Activated gamma-delta T cell treated with anti-CD3 and anti-CD28 coated beads, Interleukin-2, amount 50 U/mL, for 16 hours (primary cell): ENCODE data around the gene VEPH1.

Source experiments
- DNase-seq: peaks from one replicate; pipeline ENCODE4 v3.0.0-alpha.2; 2020; ENCODE audit warnings: low read depth

VEPH1 gene

DNA sequence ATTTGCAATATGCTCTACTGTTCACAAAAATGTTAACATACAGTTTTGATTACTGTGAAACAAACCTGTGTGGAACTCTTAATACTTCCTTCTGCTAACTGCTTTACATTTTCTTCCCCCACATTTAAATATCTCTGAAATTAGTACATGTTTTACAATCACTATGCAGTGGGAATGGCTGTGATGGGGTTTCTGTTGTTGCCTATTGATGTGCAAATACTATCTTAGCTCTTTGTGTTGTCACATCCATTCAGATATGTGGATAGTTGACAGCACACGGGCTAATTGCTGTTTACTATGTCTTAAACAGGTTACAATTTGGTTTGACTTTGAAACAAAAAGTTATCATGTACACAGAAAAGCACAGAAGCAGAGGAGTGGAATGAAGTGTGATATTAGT lies 247.4 kb downstream of the VEPH1 start:
- DNase-seq = no peak

DNA sequence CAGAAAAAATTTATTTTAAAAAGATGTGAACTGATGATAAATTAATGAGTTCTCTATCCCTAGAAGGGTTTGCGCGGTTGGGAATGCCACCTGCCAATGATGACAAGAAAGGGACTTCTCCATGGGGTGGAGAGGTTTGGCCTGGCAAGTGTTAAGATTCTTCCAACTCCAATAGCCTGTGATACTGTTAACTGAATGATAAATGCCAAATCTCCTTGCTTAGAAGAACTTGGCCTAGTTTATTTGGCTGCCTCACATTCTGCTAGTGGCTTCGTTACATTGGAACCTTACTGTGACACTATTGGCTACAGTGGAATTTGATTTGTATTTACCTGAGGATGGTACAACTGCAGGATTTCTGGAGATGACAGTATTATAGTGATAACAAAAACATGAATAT lies 251.5 kb downstream of the VEPH1 start:
- DNase-seq = no peak

DNA sequence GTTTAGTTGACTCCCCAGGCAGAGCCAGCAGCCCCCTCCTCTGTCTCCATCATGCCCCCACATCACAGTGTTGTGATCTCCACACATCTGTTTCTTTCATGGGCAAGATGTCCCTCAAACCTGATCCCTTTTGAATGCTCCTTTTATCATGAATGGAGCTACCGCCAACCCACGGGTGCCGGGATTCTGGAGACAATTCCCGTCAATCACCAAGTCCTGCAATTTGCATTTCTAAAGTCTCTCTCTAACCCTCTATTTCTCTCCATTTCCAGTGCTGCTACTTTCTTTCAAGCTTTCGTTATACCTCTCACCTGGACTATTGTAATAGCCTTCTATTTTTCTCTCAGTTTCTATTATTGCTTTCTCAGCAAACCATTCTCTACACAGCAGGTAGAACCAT lies 253.6 kb downstream of the VEPH1 start:
- DNase-seq = no peak

GRCh38 chr3:157248590-157249422 lies 254.4 kb downstream of the VEPH1 start:
- DNase-seq = no peak

GRCh38 chr3:157247391-157247790 lies 255.8 kb downstream of the VEPH1 start:
- DNase-seq = no peak

DNA sequence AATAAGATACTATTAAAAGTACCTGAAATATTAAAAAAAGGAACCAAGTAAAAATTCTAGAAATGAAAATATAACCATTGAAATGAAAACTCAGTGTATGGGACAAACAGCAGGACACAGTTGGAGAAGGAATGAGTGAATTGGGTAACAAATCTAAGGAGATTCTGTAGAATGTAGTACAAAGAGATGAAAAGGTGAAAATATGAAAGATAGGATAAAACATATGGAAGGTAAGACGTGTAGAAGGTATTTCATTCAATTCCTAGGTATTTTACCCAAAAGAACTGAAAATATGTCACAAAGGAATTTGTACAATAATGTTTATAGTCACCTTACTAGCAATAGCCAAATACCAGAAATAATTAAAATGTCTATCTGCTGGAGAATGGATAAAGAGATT lies 260.4 kb downstream of the VEPH1 start:
- no peak for DNase-seq

DNA sequence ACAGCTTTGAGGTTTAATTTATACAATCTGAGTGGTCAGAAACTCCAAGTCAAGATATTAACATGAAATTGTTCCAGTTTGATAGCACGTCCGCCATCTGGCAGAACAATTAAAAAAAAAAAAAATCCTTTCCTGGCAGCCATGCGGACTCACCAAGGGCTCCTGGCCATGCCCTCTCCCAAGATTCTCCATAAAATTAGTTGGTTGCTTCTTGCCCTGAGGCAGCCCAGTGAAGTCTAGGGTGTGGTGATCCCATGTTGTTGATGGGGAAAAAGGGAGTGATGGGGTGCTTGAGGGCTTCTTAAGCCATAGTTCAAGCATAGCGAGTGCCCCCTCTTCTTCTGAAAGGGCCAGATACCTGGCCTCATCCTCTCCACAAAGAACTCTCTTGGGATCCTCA lies 261.6 kb downstream of the VEPH1 start:
- no peak for DNase-seq

DNA sequence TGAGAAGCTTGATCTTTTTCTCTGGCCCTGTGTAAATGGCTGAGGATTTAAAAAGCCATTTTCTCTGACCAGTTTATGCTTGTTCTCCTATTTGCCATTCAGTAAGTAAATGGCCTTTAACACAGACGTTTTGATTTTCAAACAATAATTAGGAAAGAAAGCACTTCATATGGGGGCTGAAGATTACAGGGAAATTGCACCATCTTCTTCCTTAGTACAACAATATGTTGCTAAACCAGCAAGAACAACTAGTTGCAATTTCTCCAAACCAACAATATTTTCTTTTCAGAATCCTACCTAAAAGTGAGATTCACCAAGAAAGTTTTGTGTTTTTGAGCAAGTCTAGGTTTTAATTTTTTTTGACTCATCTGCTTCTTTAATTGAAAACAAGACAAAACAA lies 262.8 kb downstream of the VEPH1 start:
- no peak for DNase-seq

DNA sequence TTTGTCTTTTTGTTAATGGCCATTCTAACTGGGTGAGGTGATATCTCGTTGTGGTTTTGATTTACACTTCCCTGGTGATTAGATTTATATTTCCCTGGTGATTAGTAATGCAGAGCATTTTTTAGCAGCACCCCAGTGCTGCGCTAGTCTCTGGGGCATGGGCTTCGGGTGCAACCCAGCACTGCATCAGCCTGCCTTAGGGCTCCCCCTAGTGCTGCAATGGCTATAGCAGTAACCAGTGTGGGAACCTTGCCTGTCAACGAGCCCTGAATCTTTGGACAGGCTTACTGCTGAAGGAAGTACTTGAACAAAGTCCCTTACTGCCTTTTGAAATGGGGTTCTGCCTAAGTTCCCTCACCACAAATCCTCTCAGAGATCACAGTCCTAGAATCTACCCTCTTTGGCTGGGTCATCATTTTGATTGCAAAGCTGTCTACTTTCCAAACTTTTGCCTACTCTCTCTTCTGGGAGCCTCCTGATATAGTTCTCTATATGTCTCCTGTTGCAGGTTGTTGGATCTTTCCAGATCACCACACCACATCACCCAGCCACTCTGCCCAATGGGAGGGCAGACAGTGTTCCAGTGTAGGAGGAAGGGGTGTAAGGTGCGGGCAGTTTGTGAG lies 264.0 kb downstream of the VEPH1 start:
- peak; percentile 53 for DNase-seq

- DNase-seq = no peak
Observed at GRCh38 chr3:157238457-157238856, 264.8 kb downstream of the VEPH1 start.

- no peak for DNase-seq
Observed at GRCh38 chr3:157237886-157238285, 265.3 kb downstream of the VEPH1 start.

DNA sequence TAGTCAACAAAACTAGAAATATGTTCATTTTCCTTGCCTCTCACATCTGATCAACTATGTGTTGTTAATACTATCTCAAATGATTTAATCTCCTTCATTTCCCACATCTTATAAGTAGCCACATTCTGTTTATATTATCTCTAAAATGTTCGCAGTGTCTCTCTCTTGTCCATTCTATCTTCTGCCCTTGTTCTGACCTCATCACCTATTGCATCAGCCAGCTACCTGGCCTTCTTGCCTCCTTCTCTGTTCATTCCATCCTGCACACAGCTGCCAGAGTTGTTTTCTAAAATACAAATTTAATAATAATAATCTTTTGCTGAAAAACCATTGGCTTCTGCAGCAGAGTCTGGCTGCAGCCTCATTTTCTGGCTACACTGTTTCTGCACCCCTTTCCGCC lies 267.9 kb downstream of the VEPH1 start:
- DNase-seq = no peak

DNA sequence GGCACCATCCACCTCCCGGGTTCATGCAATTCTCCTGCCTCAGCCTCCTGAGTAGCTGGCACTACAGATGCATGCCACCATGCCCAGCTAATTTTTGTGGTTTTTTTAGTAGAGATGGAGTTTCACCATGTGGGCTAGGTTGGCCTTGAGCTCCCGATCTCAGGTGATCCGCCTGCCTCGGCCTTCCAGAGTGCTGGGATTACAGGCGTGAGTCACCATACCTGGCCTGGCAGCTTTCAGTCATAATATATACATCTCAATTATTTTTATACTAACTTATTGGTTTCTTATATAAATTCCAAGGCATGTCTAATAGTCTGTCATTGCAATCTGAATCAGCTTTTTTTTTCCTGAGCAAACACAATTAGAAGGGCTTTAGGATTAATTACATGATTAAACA lies 269.3 kb downstream of the VEPH1 start:
- DNase-seq = no peak

GRCh38 chr3:157232141-157232540 lies 271.1 kb downstream of the VEPH1 start:
- DNase-seq = no peak

DNA sequence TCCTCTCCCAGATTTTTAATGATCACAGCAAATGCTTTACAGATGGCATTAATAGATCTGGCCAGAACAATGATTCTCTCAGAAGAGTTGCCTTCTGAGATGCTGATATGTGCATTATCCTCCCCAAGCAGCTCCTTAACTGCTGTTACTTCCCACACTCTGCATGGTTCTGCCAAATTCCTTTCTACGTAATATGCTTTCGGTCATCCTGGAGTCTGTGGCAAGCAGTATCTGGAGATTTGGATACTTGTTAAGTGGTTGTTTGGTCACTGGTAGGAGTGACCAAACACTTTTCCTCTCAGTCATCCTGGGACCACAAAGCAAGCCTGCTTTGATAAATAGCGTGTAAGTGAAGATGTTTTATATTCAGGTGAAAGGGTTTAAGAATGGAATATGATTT lies 272.1 kb downstream of the VEPH1 start:
- no peak for DNase-seq

- DNase-seq = no peak
Observed at GRCh38 chr3:157226173-157226847, 276.9 kb downstream of the VEPH1 start.

DNA sequence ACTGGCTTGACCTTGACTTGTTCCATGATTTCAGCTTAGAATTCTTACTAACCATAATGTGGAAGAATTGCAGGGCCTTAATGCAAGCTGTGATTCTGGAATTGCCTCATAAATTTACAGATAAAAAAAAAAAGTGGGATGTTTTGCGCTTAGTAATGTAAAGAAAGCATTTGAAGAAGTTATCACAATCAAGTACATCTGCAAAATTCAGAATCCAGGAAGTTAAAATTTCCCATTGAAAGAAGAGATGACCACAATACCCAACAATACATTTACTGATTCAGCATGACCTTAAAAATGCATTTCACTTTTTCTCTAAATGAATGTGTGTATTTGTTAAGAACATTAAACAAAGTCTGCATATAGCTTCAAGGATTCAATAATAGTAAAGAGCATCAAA lies 278.2 kb downstream of the VEPH1 start:
- DNase-seq = no peak

DNA sequence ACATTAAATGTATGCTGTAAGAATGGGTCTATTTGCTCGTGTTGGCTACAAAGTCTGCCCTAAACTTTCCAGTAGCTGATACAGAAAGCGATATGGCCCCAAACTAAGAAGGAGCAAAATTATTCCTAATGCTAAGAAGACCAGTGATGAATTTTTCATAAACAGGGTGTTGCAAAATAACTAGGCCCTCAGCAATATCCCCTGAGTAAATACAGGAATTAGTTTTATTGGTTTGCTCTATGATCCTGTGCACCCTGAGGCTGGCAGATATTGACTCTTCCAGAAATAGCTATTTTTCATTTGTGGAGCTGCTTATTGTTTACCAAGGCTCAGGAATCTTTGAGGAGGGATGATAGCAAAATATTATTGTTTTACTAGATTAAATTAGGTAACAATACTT lies 282.3 kb downstream of the VEPH1 start:
- DNase-seq = no peak

- DNase-seq = no peak
Observed at GRCh38 chr3:157220211-157220610, 283.0 kb downstream of the VEPH1 start.

DNA sequence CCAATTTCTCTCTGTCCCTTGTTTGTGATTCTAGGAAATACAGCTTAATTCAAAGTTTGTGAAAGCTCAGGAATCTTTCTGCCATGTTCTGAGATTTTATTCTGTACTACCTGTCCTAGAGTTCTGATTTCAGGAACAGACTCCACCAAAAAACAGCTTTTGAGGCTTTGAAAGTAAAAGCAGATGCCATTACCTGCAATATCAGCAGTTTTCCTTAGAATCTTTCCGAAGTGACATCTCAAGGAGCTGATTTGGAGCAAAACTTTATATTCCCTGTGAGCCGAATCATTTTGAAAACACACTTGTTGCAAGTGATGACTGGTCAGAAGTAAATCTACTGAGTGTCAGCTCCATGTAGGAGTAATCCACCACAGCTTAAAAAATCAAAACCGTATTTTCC lies 284.0 kb downstream of the VEPH1 start:
- no peak for DNase-seq
